Kidney epithelial cell (primary cell): ENCODE measurements around the gene LIPC. TPM values are rescaled to one million over a fixed set of nuclear protein-coding genes. Genes with fewer than 3 reads are reported as not detected.

Experiments used
- DNase-seq: peaks from one replicate; pipeline ENCODE4 v3.0.0-alpha.2; 2010; ENCODE audit warnings: low read depth
- H3K27me3 ChIP-seq: 2 replicates; pipeline ENCODE4 v1.6.0; 2011; ENCODE audit warnings: low read length; ENCODE audit not compliant: control insufficient read depth, insufficient read depth
- H3K36me3 ChIP-seq: 2 replicates; pipeline ENCODE4 v1.5.1; 2011; ENCODE audit warnings: low read length; ENCODE audit not compliant: control insufficient read depth, insufficient read depth
- H3K4me3 ChIP-seq: 2 replicates; pipeline ENCODE4 v1.5.1; 2011; ENCODE audit warnings: low read depth, mild to moderate bottlenecking, control low read depth, low read length
- CTCF ChIP-seq: IDR thresholded peaks from 2 replicates; pipeline ENCODE4 v1.5.1; 2011; ENCODE audit warnings: mild to moderate bottlenecking, moderate library complexity, low read length, control low read depth, inconsistent platforms; ENCODE audit not compliant: insufficient read depth, poor library complexity, severe bottlenecking
- total RNA-seq: library from RNA; depleted of rRNA; stranded (reverse); fragments of >200 nt; gene quantifications from 2 replicates; pipeline ENCODE4 v1.2.3, GENCODE V29; 2015

LIPC gene
- total RNA-seq, 1 donor from 2014 or later: 1.3 TPM

- no peaks in the 10 kb centered on the region for H3K27me3 ChIP-seq
- no peak for TF ChIP-seq CTCF
- no peak overlapping the region for H3K4me3 ChIP-seq
- H3K36me3 ChIP-seq: no peaks in the 10 kb centered on the region
- DNase-seq: no peak
Measured at GRCh38 chr15:58427987-58428386, 3.8 kb upstream of the LIPC start.

GRCh38 chr15:58430224-58430787 is 1.5 kb upstream of the LIPC start:
- Histone ChIP-seq H3K27me3 (no peaks in the 10 kb centered on the region), H3K4me3 (no peak overlapping the region), H3K36me3 (no peaks in the 10 kb centered on the region)
- DNase-seq: no peak
- no peak for TF ChIP-seq CTCF

- TF ChIP-seq CTCF: no peak
- Histone ChIP-seq H3K36me3 (no peaks in the 10 kb centered on the region), H3K27me3 (no peaks in the 10 kb centered on the region), H3K4me3 (no peak overlapping the region)
- DNase-seq: no peak
Measured at GRCh38 chr15:58432401-58432800, 610 bp downstream of the LIPC start.

GRCh38 chr15:58433597-58434333 is 2.0 kb downstream of the LIPC start:
- no peaks in the 10 kb centered on the region for H3K36me3 ChIP-seq
- DNase-seq: no peak
- no peaks in the 10 kb centered on the region for H3K27me3 ChIP-seq
- no peak for TF ChIP-seq CTCF
- H3K4me3 ChIP-seq: no peak overlapping the region

- TF ChIP-seq CTCF: no peak
- no peaks in the 10 kb centered on the region for H3K27me3 ChIP-seq
- H3K36me3 ChIP-seq: no peaks in the 10 kb centered on the region
Measured at GRCh38 chr15:58434334-58434875, 2.6 kb downstream of the LIPC start.

More at GRCh38 chr15:58434334-58434875, 2.6 kb downstream of the LIPC start:
- DNase-seq: no peak
- H3K4me3 ChIP-seq: no peak overlapping the region
